Dedifferentiated amniotic fluid mesenchymal stem cell (primary cell): ENCODE data around the gene R3HDM1.
"Not testable (repeated sequence)": the region's sequence is repeated elsewhere in the genome, so short reads cannot be mapped to it uniquely, and the experiment has no call there.

Experiments used
- DNase-seq: peaks from one replicate; pipeline ENCODE4 v3.0.0-alpha.2; 2016; ENCODE audit errors: extremely low spot score

Gene R3HDM1

GRCh38 chr2:135641156-135642068 lies 110.1 kb downstream of the R3HDM1 start:
- no peak for DNase-seq

- DNase-seq: no peak
Observed at GRCh38 chr2:135647836-135648579, 116.7 kb downstream of the R3HDM1 start.

DNA sequence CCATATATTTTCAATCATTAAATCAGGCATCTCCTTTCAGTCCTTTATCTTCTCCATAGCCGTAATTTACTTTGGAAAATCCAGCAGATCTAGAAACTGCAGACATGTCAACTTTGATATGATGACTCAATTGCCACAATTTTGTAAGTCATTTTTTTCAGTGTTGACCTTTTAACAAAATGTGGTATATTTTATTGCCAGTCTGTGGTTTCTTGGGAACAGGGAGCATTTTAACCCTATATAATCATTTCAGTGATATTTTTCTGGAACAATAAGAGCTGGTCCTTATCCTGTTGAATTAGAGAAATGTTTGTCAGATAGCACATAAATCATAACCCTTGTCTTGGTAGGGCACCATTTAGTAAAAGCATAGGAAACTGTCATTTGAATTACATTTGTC lies 119.4 kb downstream of the R3HDM1 start:
- DNase-seq: no peak

- DNase-seq: no peak
Observed at GRCh38 chr2:135651717-135652116, 120.4 kb downstream of the R3HDM1 start.

DNA sequence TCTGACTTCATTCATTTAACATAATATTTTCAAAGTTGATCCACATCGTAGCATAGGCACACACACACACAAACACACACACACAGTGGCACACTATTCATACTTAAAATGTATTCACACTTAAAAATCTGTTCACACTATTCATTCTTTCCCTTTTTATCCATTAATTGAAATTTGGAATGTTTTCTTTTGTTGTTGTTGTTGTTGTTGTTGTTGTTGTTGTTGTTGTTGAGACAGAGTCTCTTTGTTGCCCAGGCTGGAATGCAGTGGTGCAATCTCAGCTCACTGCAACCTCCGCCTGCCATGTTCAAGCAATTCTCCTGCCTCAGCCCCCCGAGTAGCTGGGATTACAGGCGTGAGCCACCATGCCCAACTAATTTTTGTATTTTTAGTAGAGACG lies 123.0 kb downstream of the R3HDM1 start:
- DNase-seq: not testable (repeated sequence)

DNA sequence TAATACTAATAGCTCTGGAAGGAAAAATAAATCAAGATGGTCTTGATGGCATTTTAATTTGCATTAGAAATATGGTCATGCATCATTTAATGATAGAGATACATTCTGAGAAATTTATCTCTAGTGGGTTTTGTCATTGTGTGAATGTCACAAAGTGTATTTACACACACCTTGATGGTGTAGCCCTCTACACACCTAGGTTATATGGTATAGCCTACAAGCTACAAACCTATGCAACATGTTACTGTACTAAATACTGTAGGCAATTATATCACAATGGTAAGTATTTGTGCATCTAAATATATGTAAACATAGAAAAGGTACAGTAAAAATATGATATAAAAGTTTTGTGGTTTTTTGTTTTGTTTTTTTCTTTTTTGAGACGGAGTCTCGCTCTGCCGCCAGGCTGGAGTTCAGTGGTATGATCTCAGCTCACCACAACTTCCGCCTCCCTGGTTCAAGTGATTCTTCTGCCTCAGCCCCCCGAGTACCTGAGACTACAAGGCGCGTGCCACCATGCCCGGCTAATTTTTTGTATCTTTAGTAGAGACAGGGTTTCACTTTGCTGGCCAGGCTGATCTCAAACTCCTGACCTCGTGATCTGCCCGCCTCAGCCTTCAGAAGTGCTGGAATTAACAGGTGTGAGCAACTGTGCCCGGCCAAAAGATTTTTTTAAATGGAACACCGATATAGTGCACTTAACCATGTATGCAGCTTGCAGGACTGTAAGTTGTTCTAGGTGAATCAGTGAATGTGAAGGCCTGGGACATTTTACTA lies 126.7 kb downstream of the R3HDM1 start:
- DNase-seq: no peak

GRCh38 chr2:135662088-135662487 lies 130.8 kb downstream of the R3HDM1 start:
- DNase-seq: no peak

- DNase-seq: no peak
Observed at GRCh38 chr2:135663148-135663700, 131.9 kb downstream of the R3HDM1 start.

DNA sequence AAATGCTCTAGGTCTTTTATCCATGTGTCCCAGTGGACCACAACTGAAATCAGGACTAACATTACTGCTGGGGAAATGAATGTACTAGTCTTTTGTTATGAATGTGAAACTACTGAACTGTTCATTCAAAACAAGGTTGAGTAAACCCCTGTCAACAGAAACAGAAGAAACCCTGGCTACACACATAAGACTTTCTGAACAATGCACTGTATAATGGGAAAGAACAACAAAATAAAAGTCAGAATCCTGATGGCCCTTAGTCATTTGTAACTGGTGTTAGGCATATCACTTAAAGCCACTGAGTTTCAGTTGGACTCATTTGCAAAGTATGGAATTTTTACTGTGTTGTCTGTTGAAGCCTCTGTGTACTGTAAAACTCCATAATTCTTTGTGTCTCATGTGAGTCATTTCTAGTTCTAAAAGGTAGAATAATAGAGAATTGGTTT lies 133.4 kb downstream of the R3HDM1 start:
- DNase-seq: no peak

- no peak for DNase-seq
Observed at GRCh38 chr2:135667045-135667444, 135.8 kb downstream of the R3HDM1 start.

GRCh38 chr2:135674453-135674852 lies 143.2 kb downstream of the R3HDM1 start:
- no peak for DNase-seq

GRCh38 chr2:135676031-135676430 lies 144.7 kb downstream of the R3HDM1 start:
- no peak for DNase-seq

- no peak for DNase-seq
Observed at GRCh38 chr2:135679125-135679524, 147.8 kb downstream of the R3HDM1 start.

- peak; percentile 25 for DNase-seq
Observed at GRCh38 chr2:135685361-135685760, 154.1 kb downstream of the R3HDM1 start.

GRCh38 chr2:135688978-135689377 lies 157.7 kb downstream of the R3HDM1 start:
- no peak for DNase-seq

DNA sequence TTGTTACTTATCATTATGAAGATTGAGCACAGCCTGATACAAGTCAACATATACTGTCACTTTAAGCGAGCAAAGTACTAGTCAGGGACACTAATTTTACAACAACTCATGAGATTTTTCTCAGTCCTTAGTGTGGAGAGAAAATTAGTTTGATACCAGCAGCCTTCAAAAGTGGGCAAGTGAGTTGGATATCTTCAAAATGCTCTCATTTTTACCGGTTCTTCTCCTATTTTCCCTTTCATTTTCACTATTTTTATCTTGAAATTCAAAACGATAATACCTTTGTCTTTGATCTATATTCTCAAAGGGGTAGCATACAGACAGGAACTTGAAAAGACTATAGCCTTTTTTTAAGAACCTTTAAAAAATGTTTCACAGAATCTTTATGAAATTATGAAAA lies 158.4 kb downstream of the R3HDM1 start:
- no peak for DNase-seq

DNA sequence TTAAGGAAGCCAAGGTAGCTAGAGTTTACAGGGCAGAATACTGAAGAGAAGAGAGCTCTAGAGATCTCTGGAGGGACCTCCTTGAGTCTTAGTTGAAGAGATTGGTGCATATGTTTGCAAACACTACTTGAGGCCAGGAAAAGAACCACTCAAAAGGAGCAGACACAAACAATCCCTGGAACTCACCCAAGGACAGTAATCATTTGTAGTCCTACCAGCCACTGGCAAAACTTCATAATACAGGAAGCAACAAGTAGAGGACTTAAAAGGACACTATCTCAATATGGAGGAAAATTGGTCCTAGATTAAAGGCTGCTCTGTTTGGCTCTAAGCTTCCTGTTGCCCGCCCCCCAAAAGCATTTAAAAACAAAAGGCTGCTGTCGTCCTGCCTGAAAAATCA lies 163.4 kb downstream of the R3HDM1 start:
- DNase-seq: no peak

GRCh38 chr2:135698838-135699237 lies 167.6 kb downstream of the R3HDM1 start:
- DNase-seq: no peak

DNA sequence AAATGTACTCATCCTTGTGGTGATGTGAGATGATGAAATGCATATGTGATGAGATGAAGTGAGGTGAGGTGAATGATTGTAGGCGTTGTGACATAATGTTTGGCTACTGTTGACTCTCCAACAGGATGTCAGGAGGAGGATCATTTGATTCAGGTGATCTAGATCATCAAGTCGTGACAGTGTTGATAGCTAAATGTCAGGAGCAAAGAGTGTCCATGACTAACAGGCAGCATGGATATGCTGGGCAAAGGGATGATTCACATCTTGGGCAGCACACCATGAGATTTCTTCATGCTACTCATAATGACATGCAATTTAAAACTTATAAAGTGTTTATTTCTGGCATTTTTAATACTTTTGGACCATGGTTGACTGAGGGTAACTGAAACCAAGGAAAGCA lies 170.2 kb downstream of the R3HDM1 start:
- DNase-seq: peak; percentile 62

- no peak for DNase-seq
Observed at GRCh38 chr2:135703300-135703699, 172.0 kb downstream of the R3HDM1 start.

GRCh38 chr2:135704075-135704474 lies 172.8 kb downstream of the R3HDM1 start:
- not testable (repeated sequence) for DNase-seq

DNA sequence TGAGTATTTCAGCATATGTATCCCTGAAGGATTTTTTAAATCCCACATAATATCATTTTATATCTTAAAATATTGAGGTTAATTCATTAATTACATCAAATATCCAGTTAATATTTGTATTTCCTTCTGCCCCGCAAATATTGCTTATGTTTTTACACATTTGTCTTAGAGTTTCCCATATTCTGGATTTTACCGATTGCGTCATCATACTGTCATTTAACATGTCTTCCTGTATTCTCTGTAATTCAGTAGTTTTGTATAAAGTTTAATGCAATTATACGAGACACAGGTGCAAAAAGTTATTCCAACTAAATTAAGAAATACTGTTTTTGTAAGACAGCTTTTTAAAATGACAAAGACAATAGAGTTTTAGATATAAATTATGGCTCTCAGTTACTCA lies 176.9 kb downstream of the R3HDM1 start:
- no peak for DNase-seq
